IMR-90 (cell line): ENCODE results near the gene MFSD6. TPM values are rescaled to one million over a fixed set of nuclear protein-coding genes. Genes with fewer than 3 reads are reported as not detected.

ENCODE experiments used
- ATAC-seq: fragments of 200-7000 bp; cut with Tn5 transposase; 2 replicates; pipeline ENCODE4 v1.9.1; 2020; ENCODE audit warnings: low read depth, mild to moderate bottlenecking, moderate library complexity
- BruUV-seq: library from RNA; stranded (reverse); fragments of 400-500 nt; replicated peaks from 2 replicates; lab custom pipeline; 2021; lab: Mats Ljungman, UMichigan
- CTCF ChIA-PET: fragments of 300-600 bp; formaldehyde crosslinking; extraction: SDS; loops from one replicate; lab custom pipeline; 2021; ENCODE audit warnings: antibody characterized with exemption; lab: Yijun Ruan, JAX
- POLR2A ChIA-PET: fragments of 300-600 bp; sonication (Branson Sonifier 250); formaldehyde crosslinking; loops from one replicate; lab custom pipeline; 2022; ENCODE audit warnings: antibody characterized with exemption; ENCODE audit not compliant: unreplicated experiment; lab: Charles Lee
- DNase-seq: peaks from one replicate; pipeline ENCODE4 v3.0.0; 2013
- H2AFZ ChIP-seq: replicated peaks from 2 replicates; pipeline ENCODE3; 2013; ENCODE audit warnings: low read length, mild to moderate bottlenecking; ENCODE audit not compliant: poor library complexity
- H2AK5ac ChIP-seq: 2 replicates; pipeline ENCODE4 v1.6.1; 2013; ENCODE audit warnings: low read depth, low read length, inconsistent platforms
- H2AK9ac ChIP-seq: replicated peaks from 2 replicates; pipeline ENCODE3; 2013; ENCODE audit warnings: mild to moderate bottlenecking, low read depth, low read length, moderate library complexity; ENCODE audit not compliant: poor library complexity
- H2BK120ac ChIP-seq: 2 replicates; pipeline ENCODE4 v1.6.1; 2013; ENCODE audit warnings: low read depth, low read length, inconsistent platforms
- H2BK15ac ChIP-seq: 3 replicates; pipeline ENCODE4 v1.6.1; 2013; ENCODE audit warnings: low read depth, low read length, inconsistent platforms
- H2BK20ac ChIP-seq: 2 replicates; pipeline ENCODE4 v1.6.1; 2013; ENCODE audit warnings: low read depth, mild to moderate bottlenecking, inconsistent platforms, low read length, moderate library complexity
- H2BK5ac ChIP-seq: 2 replicates; pipeline ENCODE4 v1.6.1; 2013; ENCODE audit warnings: mild to moderate bottlenecking, low read depth, low read length, inconsistent platforms; ENCODE audit not compliant: poor library complexity, severe bottlenecking
- H3K14ac ChIP-seq: replicated peaks from 2 replicates; pipeline ENCODE4 v1.6.1; 2013; ENCODE audit warnings: low read depth, low read length, inconsistent platforms
- H3K18ac ChIP-seq: 2 replicates; pipeline ENCODE4 v1.6.1; 2013; ENCODE audit warnings: low read depth, low read length, control low read depth
- H3K23ac ChIP-seq: 2 replicates; pipeline ENCODE4 v1.6.1; 2013; ENCODE audit warnings: low read depth, low read length, inconsistent platforms
- H3K27ac ChIP-seq: 2 replicates; pipeline ENCODE4 v1.5.1; 2013; ENCODE audit warnings: mild to moderate bottlenecking, control low read depth, low read length; ENCODE audit not compliant: insufficient read depth
- H3K27me3 ChIP-seq: 2 replicates; pipeline ENCODE4 v1.6.1; 2013; ENCODE audit warnings: low read length; ENCODE audit not compliant: control insufficient read depth, insufficient read depth
- H3K36me3 ChIP-seq: 2 replicates; pipeline ENCODE4 v1.6.1; 2013; ENCODE audit warnings: low read length, mixed read lengths; ENCODE audit not compliant: control insufficient read depth, insufficient read depth
- H3K4ac ChIP-seq: 2 replicates; pipeline ENCODE4 v1.6.1; 2013; ENCODE audit warnings: low read depth, low read length, inconsistent platforms
- H3K4me1 ChIP-seq: 2 replicates; pipeline ENCODE4 v1.6.1; 2013; ENCODE audit warnings: low read length, mixed read lengths; ENCODE audit not compliant: control insufficient read depth, insufficient read depth
- H3K4me2 ChIP-seq: 2 replicates; pipeline ENCODE4 v1.6.1; 2013; ENCODE audit warnings: low read depth, mild to moderate bottlenecking, control low read depth, low read length, moderate library complexity
- H3K4me3 ChIP-seq: 2 replicates; pipeline ENCODE4 v1.5.1; 2013; ENCODE audit warnings: low read depth, mild to moderate bottlenecking, control low read depth, low read length, moderate library complexity; ENCODE audit not compliant: insufficient read depth
- H3K56ac ChIP-seq: 2 replicates; pipeline ENCODE4 v1.6.1; 2013; ENCODE audit warnings: low read length, inconsistent platforms; ENCODE audit not compliant: insufficient read depth; ENCODE audit errors: extremely low read depth
- H3K79me1 ChIP-seq, 2 experiments: 2 replicates each; pipeline ENCODE4 v1.6.1; 2013; ENCODE audit warnings: low read length in 2 of 2, inconsistent platforms in 1 of 2, low read depth in 1 of 2
- H3K9ac ChIP-seq: 2 replicates; pipeline ENCODE4 v1.6.1; 2013; ENCODE audit warnings: low read depth, low read length, control low read depth
- H3K9me1 ChIP-seq: 2 replicates; pipeline ENCODE4 v1.6.1; 2013; ENCODE audit warnings: low read length, inconsistent platforms; ENCODE audit not compliant: insufficient read depth
- H3K9me3 ChIP-seq: 2 replicates; pipeline ENCODE4 v1.6.1; 2013; ENCODE audit warnings: low read length; ENCODE audit not compliant: control insufficient read depth, insufficient read depth
- H4K20me1 ChIP-seq: 2 replicates; pipeline ENCODE4 v1.6.1; 2013; ENCODE audit warnings: low read length, inconsistent platforms; ENCODE audit not compliant: insufficient read depth
- H4K5ac ChIP-seq: 2 replicates; pipeline ENCODE4 v1.6.1; 2013; ENCODE audit warnings: mild to moderate bottlenecking, low read depth, low read length, control low read depth
- H4K8ac ChIP-seq, 2 experiments: 2 replicates each; pipeline ENCODE4 v1.6.1; 2013; ENCODE audit warnings: low read depth in 2 of 2, low read length in 2 of 2, control low read depth in 1 of 2, inconsistent platforms in 1 of 2
- H4K91ac ChIP-seq: 2 replicates; pipeline ENCODE4 v1.6.1; 2013; ENCODE audit warnings: low read depth, low read length, inconsistent platforms; ENCODE audit not compliant: insufficient read depth
- FOS ChIP-seq: fragments of 150-350 bp; IDR thresholded peaks from 2 replicates; pipeline ENCODE4 v1.6.1; 2016; ENCODE audit warnings: low read depth, low read length
- WGBS, 2 experiments: methylation state at CpG; one replicate each; pipeline versions ENCODE4 v1.1.5 to v1.1.7; 2013; ENCODE audit warnings: missing lambda C conversion rate in 2 of 2; ENCODE audit not compliant: insufficient read length in 1 of 2; ENCODE audit errors: extremely low coverage in 2 of 2; 5-methylcytosine and 5-hydroxymethylcytosine counted together
- dilution Hi-C: fragments of 300-500 bp; cut with HindIII; formaldehyde crosslinking; loops from one replicate; pipeline ENCODE4 v1.14.3; 2018; ENCODE audit warnings: low sequenced_read_pairs; ENCODE audit not compliant: unreplicated experiment
- in situ Hi-C: fragments of 300-500 bp; cut with MboI; formaldehyde crosslinking; loops from 3 replicates; pipeline ENCODE4 v1.14.3; 2019; ENCODE audit warnings: low sequenced_read_pairs, inconsistent platforms, mixed read lengths
- intact Hi-C: fragments of 100-400 bp; cut with micrococcal nuclease; formaldehyde crosslinking; loops from 2 replicates; pipeline ENCODE4 v1.10.0; 2022
- polyA plus RNA-seq, 3 experiments: library from polyadenylated mRNA; depleted of rRNA; stranded (reverse); fragments of >200 nt; gene quantifications; 2 replicates each; pipeline ENCODE4 v1.2.3, GENCODE V29; 2012; ENCODE audit warnings: low replicate concordance in 1 of 3
- total RNA-seq: library from RNA; depleted of rRNA; stranded (reverse); fragments of >200 nt; gene quantifications from 2 replicates; pipeline ENCODE4 v1.2.3, GENCODE V29; 2012

MFSD6 gene
- total and polyA plus RNA-seq, 2 of the 4 experiments (the other 2 are of a cell fraction), result 4.2 to 7.7 TPM

- Histone ChIP-seq H2BK5ac (no peak overlapping the region), H4K8ac (no peak overlapping the region), H3K9ac (no peak overlapping the region), H3K9me1 (no peaks in the 10 kb centered on the region), H3K36me3 (no peaks in the 10 kb centered on the region), H3K79me1 (no peaks in the 10 kb centered on the region), H2AK9ac (no peak overlapping the region), H3K27ac (no peak overlapping the region), H3K56ac (no peak overlapping the region), H3K23ac (no peak overlapping the region), H2BK120ac (no peak overlapping the region), H3K4me1 (no peaks in the 10 kb centered on the region), H3K4me3 (no peak overlapping the region), H3K9me3 (no peaks in the 10 kb centered on the region), H3K14ac (no peak overlapping the region), H3K18ac (no peak overlapping the region), H3K27me3 (peaks cover 13% of the 10 kb centered on the region; the same call in 1 of the 2 replicates), H2BK20ac (no peak overlapping the region), H3K4ac (no peak overlapping the region), H2AFZ (no peak overlapping the region), H4K20me1 (no peaks in the 10 kb centered on the region), H4K91ac (no peak overlapping the region), H3K4me2 (no peak overlapping the region), H2AK5ac (no peak overlapping the region), H2BK15ac (no peak overlapping the region), H4K5ac (no peak overlapping the region)
- POLR2A ChIA-PET, result no interaction called here
- intact Hi-C loops, result loop anchor here (5.0 kb wide), 2 partner anchors 61 to 91 kb away; no protein-coding TSS in a partner anchor
- no CpG with 5 or more reads among the region's 3 CpGs for WGBS, 2 experiments
- no peak for DNase-seq
- no peak for ATAC-seq
- CTCF ChIA-PET, result no interaction called here
- in situ Hi-C loops, result no loop called here
- no peak for TF ChIP-seq FOS
- no TSS peak for BruUV-seq
- dilution Hi-C loops, result no loop called here
These were observed 2.2 kb upstream of the MFSD6 start for GRCh38 chr2:190405995-190406394.
